HCEC 1CT (cell line): ENCODE results near the gene ITPKB.
"Not testable (repeated sequence)": the region's sequence is repeated elsewhere in the genome, so short reads cannot be mapped to it uniquely, and the experiment has no call there.

Source experiments
- DNase-seq: peaks from one replicate; pipeline ENCODE4 v3.0.0-alpha.2; 2017

The ITPKB gene

GRCh38 chr1:226754793-226755533, 15.9 kb upstream of the ITPKB start:
- no peak for DNase-seq

GRCh38 chr1:226754097-226754496, 15.0 kb upstream of the ITPKB start:
- no peak for DNase-seq

GRCh38 chr1:226751703-226752102, 12.6 kb upstream of the ITPKB start:
- DNase-seq = no peak

- DNase-seq = no peak
Observed at GRCh38 chr1:226751214-226751613, 12.1 kb upstream of the ITPKB start.

GRCh38 chr1:226749467-226749866, 10.4 kb upstream of the ITPKB start:
- no peak for DNase-seq

GRCh38 chr1:226748306-226748705, 9.2 kb upstream of the ITPKB start:
- DNase-seq = no peak

GRCh38 chr1:226747519-226748263, 8.6 kb upstream of the ITPKB start:
- DNase-seq = not testable (repeated sequence)

- no peak for DNase-seq
Observed at GRCh38 chr1:226743259-226743658, 4.2 kb upstream of the ITPKB start.

GRCh38 chr1:226741009-226741408, 1.9 kb upstream of the ITPKB start:
- no peak for DNase-seq

GRCh38 chr1:226739696-226740065, 599 bp upstream of the ITPKB start:
- DNase-seq = no peak

- DNase-seq = peak; percentile 39
Observed at GRCh38 chr1:226738421-226738994, 574 bp downstream of the ITPKB start.

- peak; percentile 18 for DNase-seq
Observed at GRCh38 chr1:226737819-226738420, 1.2 kb downstream of the ITPKB start.

- peak; percentile 17 for DNase-seq
Observed at GRCh38 chr1:226736908-226737818, 1.9 kb downstream of the ITPKB start.

- DNase-seq = no peak
Observed at GRCh38 chr1:226736001-226736907, 2.8 kb downstream of the ITPKB start.

- DNase-seq = no peak
Observed at GRCh38 chr1:226735576-226735975, 3.5 kb downstream of the ITPKB start.

- no peak for DNase-seq
Observed at GRCh38 chr1:226734611-226735153, 4.4 kb downstream of the ITPKB start.

- DNase-seq = no peak
Observed at GRCh38 chr1:226733876-226734275, 5.2 kb downstream of the ITPKB start.

GRCh38 chr1:226733304-226733703, 5.8 kb downstream of the ITPKB start:
- DNase-seq = no peak

- DNase-seq = no peak
Observed at GRCh38 chr1:226732856-226733291, 6.2 kb downstream of the ITPKB start.

- no peak for DNase-seq
Observed at GRCh38 chr1:226731257-226731893, 7.7 kb downstream of the ITPKB start.

GRCh38 chr1:226730836-226731235, 8.2 kb downstream of the ITPKB start:
- no peak for DNase-seq
